ENCODE data around the gene FILIP1L.

Gene FILIP1L

DNA sequence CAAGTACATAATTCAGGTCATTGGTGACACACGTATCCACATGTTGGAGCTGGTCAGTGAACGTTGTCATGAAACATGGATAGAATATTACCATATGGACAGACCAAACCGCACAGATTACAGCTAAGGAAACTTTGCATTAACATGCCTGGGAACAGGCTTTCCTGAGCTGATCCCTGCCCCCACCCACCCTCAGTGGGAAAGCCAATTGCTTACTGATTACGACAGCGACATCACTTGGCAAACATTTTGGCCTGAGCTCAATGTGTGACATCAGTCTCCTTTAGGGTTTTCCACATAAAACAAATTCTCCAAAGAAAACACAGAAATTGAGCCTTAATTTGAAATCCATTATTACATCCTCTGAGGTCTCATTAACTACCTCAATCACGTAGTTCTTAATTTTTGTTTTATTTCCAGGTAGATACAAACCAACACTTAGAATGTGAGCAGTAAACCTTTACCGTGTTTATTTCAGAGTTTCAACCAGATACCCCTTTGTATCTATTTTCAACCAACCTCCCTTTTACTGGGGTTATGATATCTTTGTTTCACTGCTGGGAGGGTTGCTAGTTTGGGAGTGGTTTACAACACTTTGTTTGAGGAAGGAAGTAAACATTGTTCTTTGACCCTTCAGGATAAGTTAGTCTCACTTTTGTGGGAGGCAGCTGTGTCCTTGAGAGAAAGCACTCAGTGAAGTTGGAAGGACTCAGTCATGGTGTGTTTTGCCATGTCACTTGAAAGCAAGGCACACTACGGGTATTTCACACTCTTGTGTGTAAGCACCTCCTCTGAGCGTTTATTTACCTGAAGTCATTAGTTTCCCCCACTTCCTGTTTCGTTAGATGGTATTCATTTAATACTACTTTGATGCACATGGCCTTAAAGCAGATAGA is 193.6 kb downstream of the FILIP1L start:
- no peak overlapping the region for H2BK5ac ChIP-seq (ENCODE audit: low read depth, low read length, poor library complexity)
- H2BK12ac ChIP-seq (ENCODE audit: low read length): peak overlapping the region; percentile 24
- no peaks in the 10 kb centered on the region for H3K9me3 ChIP-seq (ENCODE audit: insufficient read depth, low read depth, low read length)
- no peak overlapping the region for H2AFZ ChIP-seq (ENCODE audit: insufficient read depth, low read length, poor library complexity)
- no peak for DNase-seq
- no peak overlapping the region for H3K9ac ChIP-seq (ENCODE audit: low read length)
- no peak overlapping the region for H4K91ac ChIP-seq (ENCODE audit: low read depth, low read length)
- H3K18ac ChIP-seq (ENCODE audit: low read length): no peak overlapping the region
- H2AK5ac ChIP-seq (ENCODE audit: low read length): no peak overlapping the region
- H3K79me1 ChIP-seq (ENCODE audit: low read length): no peaks in the 10 kb centered on the region
- no peak overlapping the region for H2BK120ac ChIP-seq (ENCODE audit: insufficient read depth, low read length, poor library complexity)
- H3K23ac ChIP-seq (ENCODE audit: low read length): no peak overlapping the region
- no peak overlapping the region for H3K14ac ChIP-seq (ENCODE audit: low read length)
- H3K4me3 ChIP-seq (ENCODE audit: low read depth, low read length): no peak overlapping the region
- peaks cover 2 to 5% of the 10 kb centered on the region in 2 experiments for H3K4me1 ChIP-seq (ENCODE audit: control insufficient read depth in 1 of 2, insufficient read depth in 2 of 2, low read length in 2 of 2)
- no peaks in the 10 kb centered on the region for H3K27me3 ChIP-seq (ENCODE audit: insufficient read depth, low read length)
- WGBS (ENCODE audit: extremely low coverage, insufficient coverage, insufficient read length): no CpG with 5 or more reads among the region's 10 CpGs
- H4K8ac ChIP-seq (ENCODE audit: low read depth, low read length): no peak overlapping the region
- H3K4ac ChIP-seq (ENCODE audit: low read depth, low read length): no peak overlapping the region
- H3K4me2 ChIP-seq (ENCODE audit: low read length): no peak overlapping the region
- no peak overlapping the region for H4K12ac ChIP-seq (ENCODE audit: low read depth, low read length)
- H3K79me2 ChIP-seq (ENCODE audit: control insufficient read depth, insufficient read depth, low read length, poor library complexity): no peaks in the 10 kb centered on the region
- H3K27ac ChIP-seq (ENCODE audit: low read depth, low read length): no peak overlapping the region
- no peaks in the 10 kb centered on the region for H3K36me3 ChIP-seq (ENCODE audit: control insufficient read depth in 1 of 2, insufficient read depth in 2 of 2, low read length in 2 of 2)

DNA sequence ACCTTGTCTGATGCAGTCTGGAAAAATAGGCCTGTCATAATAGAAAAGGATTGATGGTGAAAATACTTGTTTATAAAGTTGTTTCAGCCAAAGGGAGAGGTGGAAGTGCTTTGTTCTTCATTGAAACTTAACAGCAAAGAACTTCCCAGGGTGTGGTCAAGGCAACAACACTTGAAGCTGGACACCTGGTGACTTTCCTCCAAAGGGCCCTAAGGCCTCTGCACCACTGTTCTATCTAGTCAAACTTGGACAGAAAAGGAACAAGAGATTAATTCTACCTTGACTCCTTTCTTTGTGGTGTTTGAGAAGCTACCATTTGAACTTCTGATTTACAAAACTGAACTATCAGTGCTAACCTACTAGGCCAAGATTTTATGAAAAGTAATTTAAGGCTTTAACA is 194.6 kb downstream of the FILIP1L start:
- Histone ChIP-seq H3K4me3 (ENCODE audit: low read depth, low read length) (no peak overlapping the region), H3K23ac (ENCODE audit: low read length) (no peak overlapping the region), H3K18ac (ENCODE audit: low read length) (no peak overlapping the region), H3K4me1 (ENCODE audit: control insufficient read depth in 1 of 2, insufficient read depth in 2 of 2, low read length in 2 of 2) (peaks cover 0 to 5% of the 10 kb centered on the region in 2 experiments), H3K27me3 (ENCODE audit: insufficient read depth, low read length) (no peaks in the 10 kb centered on the region), H3K36me3 (ENCODE audit: control insufficient read depth in 1 of 2, insufficient read depth in 2 of 2, low read length in 2 of 2) (no peaks in the 10 kb centered on the region), H2BK12ac (ENCODE audit: low read length) (no peak overlapping the region), H3K14ac (ENCODE audit: low read length) (no peak overlapping the region), H3K79me2 (ENCODE audit: control insufficient read depth, insufficient read depth, low read length, poor library complexity) (no peaks in the 10 kb centered on the region), H2AFZ (ENCODE audit: insufficient read depth, low read length, poor library complexity) (no peak overlapping the region), H2AK5ac (ENCODE audit: low read length) (no peak overlapping the region), H3K9me3 (ENCODE audit: insufficient read depth, low read depth, low read length) (no peaks in the 10 kb centered on the region), H3K27ac (ENCODE audit: low read depth, low read length) (no peak overlapping the region), H3K9ac (ENCODE audit: low read length) (no peak overlapping the region), H4K12ac (ENCODE audit: low read depth, low read length) (no peak overlapping the region), H4K8ac (ENCODE audit: low read depth, low read length) (no peak overlapping the region), H3K4ac (ENCODE audit: low read depth, low read length) (no peak overlapping the region), H4K91ac (ENCODE audit: low read depth, low read length) (no peak overlapping the region), H2BK5ac (ENCODE audit: low read depth, low read length, poor library complexity) (no peak overlapping the region), H3K79me1 (ENCODE audit: low read length) (no peaks in the 10 kb centered on the region), H3K4me2 (ENCODE audit: low read length) (no peak overlapping the region), H2BK120ac (ENCODE audit: insufficient read depth, low read length, poor library complexity) (no peak overlapping the region)
- DNase-seq: no peak

DNA sequence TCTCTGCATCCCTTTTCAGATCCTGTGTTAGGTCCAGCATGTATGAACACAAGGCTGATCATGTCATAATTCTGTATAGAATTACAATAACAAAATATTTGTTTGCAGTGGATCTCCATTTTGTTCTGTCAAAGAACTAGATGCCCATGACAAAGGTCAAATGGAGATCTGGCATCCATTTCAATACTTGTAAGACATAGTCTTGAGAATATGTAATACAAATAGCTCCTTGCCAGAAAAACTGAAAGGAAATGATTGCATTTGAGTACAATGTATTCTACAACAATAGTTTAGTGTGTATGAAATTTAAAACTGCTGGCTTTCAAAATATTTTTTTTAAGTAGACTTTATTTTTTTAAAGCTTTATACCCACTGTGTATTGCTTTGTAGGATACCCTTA is 195.6 kb downstream of the FILIP1L start:
- no peaks in the 10 kb centered on the region for H3K79me2 ChIP-seq (ENCODE audit: control insufficient read depth, insufficient read depth, low read length, poor library complexity)
- H2AK5ac ChIP-seq (ENCODE audit: low read length): no peak overlapping the region
- no peak overlapping the region for H3K14ac ChIP-seq (ENCODE audit: low read length)
- H3K4ac ChIP-seq (ENCODE audit: low read depth, low read length): no peak overlapping the region
- H2BK5ac ChIP-seq (ENCODE audit: low read depth, low read length, poor library complexity): no peak overlapping the region
- no peak overlapping the region for H4K91ac ChIP-seq (ENCODE audit: low read depth, low read length)
- H3K27ac ChIP-seq (ENCODE audit: low read depth, low read length): no peak overlapping the region
- no peak for DNase-seq
- H3K27me3 ChIP-seq (ENCODE audit: insufficient read depth, low read length): no peaks in the 10 kb centered on the region
- no peak overlapping the region for H2BK12ac ChIP-seq (ENCODE audit: low read length)
- H4K12ac ChIP-seq (ENCODE audit: low read depth, low read length): no peak overlapping the region
- H3K18ac ChIP-seq (ENCODE audit: low read length): no peak overlapping the region
- H3K4me2 ChIP-seq (ENCODE audit: low read length): no peak overlapping the region
- H3K23ac ChIP-seq (ENCODE audit: low read length): no peak overlapping the region
- no peak overlapping the region for H3K4me3 ChIP-seq (ENCODE audit: low read depth, low read length)
- no peak overlapping the region for H3K9ac ChIP-seq (ENCODE audit: low read length)
- no peak overlapping the region for H4K8ac ChIP-seq (ENCODE audit: low read depth, low read length)
- H3K9me3 ChIP-seq (ENCODE audit: insufficient read depth, low read depth, low read length): no peaks in the 10 kb centered on the region
- no peaks in the 10 kb centered on the region for H3K36me3 ChIP-seq (ENCODE audit: control insufficient read depth in 1 of 2, insufficient read depth in 2 of 2, low read length in 2 of 2)
- no peaks in the 10 kb centered on the region for H3K79me1 ChIP-seq (ENCODE audit: low read length)
- no peak overlapping the region for H2BK120ac ChIP-seq (ENCODE audit: insufficient read depth, low read length, poor library complexity)
- peaks cover 0 to 5% of the 10 kb centered on the region in 2 experiments for H3K4me1 ChIP-seq (ENCODE audit: control insufficient read depth in 1 of 2, insufficient read depth in 2 of 2, low read length in 2 of 2)
- H2AFZ ChIP-seq (ENCODE audit: insufficient read depth, low read length, poor library complexity): no peak overlapping the region

DNA sequence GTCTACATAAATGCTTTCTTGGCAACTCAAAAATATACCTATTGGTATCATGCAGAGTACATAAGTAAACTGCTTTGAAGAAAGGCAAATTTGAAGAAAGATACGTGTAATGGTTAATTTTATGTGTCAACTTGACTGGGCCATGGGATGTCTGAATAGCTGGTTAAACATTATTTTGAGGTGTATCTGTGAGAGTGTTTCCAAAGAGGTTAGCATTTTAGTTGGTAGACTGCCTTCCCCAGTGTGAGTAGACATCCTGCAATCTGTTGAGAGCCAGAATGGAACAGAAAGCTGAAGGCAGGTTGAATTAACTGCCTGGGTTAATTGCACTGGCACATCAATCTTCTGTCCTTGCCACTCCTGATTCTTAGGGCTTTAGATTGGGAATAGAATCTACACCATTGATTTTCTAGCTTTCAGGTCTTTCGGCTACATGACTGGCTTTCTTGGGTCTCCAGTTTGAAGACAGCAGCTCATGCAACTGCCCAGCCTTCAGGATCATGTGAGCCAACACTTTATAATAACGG is 198.3 kb downstream of the FILIP1L start:
- H3K4ac ChIP-seq (ENCODE audit: low read depth, low read length): no peak overlapping the region
- peaks cover 0 to 3% of the 10 kb centered on the region in 2 experiments for H3K4me1 ChIP-seq (ENCODE audit: control insufficient read depth in 1 of 2, insufficient read depth in 2 of 2, low read length in 2 of 2)

More for the DNA sequence above, 198.3 kb downstream of the FILIP1L start:
- Histone ChIP-seq H3K14ac (ENCODE audit: low read length) (no peak overlapping the region), H3K4me3 (ENCODE audit: low read depth, low read length) (no peak overlapping the region), H3K36me3 (ENCODE audit: control insufficient read depth in 1 of 2, insufficient read depth in 2 of 2, low read length in 2 of 2) (no peaks in the 10 kb centered on the region), H3K23ac (ENCODE audit: low read length) (no peak overlapping the region), H2BK5ac (ENCODE audit: low read depth, low read length, poor library complexity) (no peak overlapping the region), H3K18ac (ENCODE audit: low read length) (no peak overlapping the region), H2BK120ac (ENCODE audit: insufficient read depth, low read length, poor library complexity) (no peak overlapping the region), H3K9me3 (ENCODE audit: insufficient read depth, low read depth, low read length) (no peaks in the 10 kb centered on the region), H4K8ac (ENCODE audit: low read depth, low read length) (no peak overlapping the region), H3K79me2 (ENCODE audit: control insufficient read depth, insufficient read depth, low read length, poor library complexity) (no peaks in the 10 kb centered on the region), H3K9ac (ENCODE audit: low read length) (no peak overlapping the region), H2AFZ (ENCODE audit: insufficient read depth, low read length, poor library complexity) (no peak overlapping the region), H3K27me3 (ENCODE audit: insufficient read depth, low read length) (no peaks in the 10 kb centered on the region), H3K4me2 (ENCODE audit: low read length) (no peak overlapping the region), H4K91ac (ENCODE audit: low read depth, low read length) (no peak overlapping the region), H3K79me1 (ENCODE audit: low read length) (no peaks in the 10 kb centered on the region), H2AK5ac (ENCODE audit: low read length) (no peak overlapping the region), H3K27ac (ENCODE audit: low read depth, low read length) (no peak overlapping the region), H4K12ac (ENCODE audit: low read depth, low read length) (no peak overlapping the region), H2BK12ac (ENCODE audit: low read length) (no peak overlapping the region)
- no CpG with 5 or more reads among the region's 3 CpGs for WGBS (ENCODE audit: extremely low coverage, insufficient coverage, insufficient read length)
- DNase-seq: no peak
